NB4 (cell line): ENCODE data around the gene CD300LF.

Experiments used
- MYC ChIP-seq: IDR thresholded peaks from 2 replicates; pipeline ENCODE4 v1.6.1; 2011; ENCODE audit warnings: low read depth, low read length
- TF ChIP-seq, protein P1 (sequence below): IDR thresholded peaks from one replicate; pipeline ENCODE4 v1.5.1; 2012; ENCODE audit warnings: low read depth, low read length

DNA sequence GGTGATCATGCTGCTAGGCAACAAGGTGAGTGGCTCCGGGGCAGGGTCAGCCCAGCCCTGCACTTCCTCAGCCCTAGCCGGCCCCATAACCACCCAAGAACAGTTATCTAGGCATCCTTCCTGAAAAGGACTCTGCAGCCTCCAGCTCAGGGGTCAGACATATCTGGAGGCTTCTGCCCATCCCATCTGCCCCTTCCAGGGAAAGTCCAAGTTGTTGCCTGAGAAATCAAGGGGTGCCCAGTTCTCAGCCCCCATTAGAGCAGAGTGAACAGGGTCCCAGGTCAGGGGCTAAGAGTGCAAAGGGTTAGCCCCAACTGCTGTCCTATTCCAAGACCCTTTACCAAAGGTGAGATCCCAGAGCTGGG is 31.6 kb upstream of the CD300LF start:
- TF ChIP-seq MYC: no peak
- TF ChIP-seq, protein P1, sequence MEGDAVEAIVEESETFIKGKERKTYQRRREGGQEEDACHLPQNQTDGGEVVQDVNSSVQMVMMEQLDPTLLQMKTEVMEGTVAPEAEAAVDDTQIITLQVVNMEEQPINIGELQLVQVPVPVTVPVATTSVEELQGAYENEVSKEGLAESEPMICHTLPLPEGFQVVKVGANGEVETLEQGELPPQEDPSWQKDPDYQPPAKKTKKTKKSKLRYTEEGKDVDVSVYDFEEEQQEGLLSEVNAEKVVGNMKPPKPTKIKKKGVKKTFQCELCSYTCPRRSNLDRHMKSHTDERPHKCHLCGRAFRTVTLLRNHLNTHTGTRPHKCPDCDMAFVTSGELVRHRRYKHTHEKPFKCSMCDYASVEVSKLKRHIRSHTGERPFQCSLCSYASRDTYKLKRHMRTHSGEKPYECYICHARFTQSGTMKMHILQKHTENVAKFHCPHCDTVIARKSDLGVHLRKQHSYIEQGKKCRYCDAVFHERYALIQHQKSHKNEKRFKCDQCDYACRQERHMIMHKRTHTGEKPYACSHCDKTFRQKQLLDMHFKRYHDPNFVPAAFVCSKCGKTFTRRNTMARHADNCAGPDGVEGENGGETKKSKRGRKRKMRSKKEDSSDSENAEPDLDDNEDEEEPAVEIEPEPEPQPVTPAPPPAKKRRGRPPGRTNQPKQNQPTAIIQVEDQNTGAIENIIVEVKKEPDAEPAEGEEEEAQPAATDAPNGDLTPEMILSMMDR: no peak
